GM06990 (cell line): ENCODE measurements around the gene GAK.

ENCODE experiments used
- DNase-seq: peaks from one replicate; pipeline ENCODE4 v3.0.0-alpha.2; 2011; ENCODE audit not compliant: insufficient read length; ENCODE audit errors: extremely low read depth
- H3K27me3 ChIP-seq: replicated peaks from 2 replicates; pipeline ENCODE4 v1.6.0; 2011; ENCODE audit warnings: low read length; ENCODE audit not compliant: control insufficient read depth, insufficient read depth
- H3K36me3 ChIP-seq: 2 replicates; pipeline ENCODE4 v1.5.1; 2011; ENCODE audit warnings: low read length; ENCODE audit not compliant: control insufficient read depth, insufficient read depth
- H3K4me3 ChIP-seq: replicated peaks from 2 replicates; pipeline ENCODE4 v1.5.1; 2011; ENCODE audit warnings: low read depth, mild to moderate bottlenecking, control low read depth, low read length
- CTCF ChIP-seq: IDR thresholded peaks from 2 replicates; pipeline ENCODE4 v1.5.1; 2011; ENCODE audit warnings: low read length, control low read depth, mild to moderate bottlenecking, inconsistent platforms; ENCODE audit not compliant: insufficient read depth, poor library complexity, severe bottlenecking

Gene GAK

GRCh38 chr4:954211-955020 lies 22.3 kb upstream of the GAK start:
- H3K4me3 ChIP-seq: no peak overlapping the region
- DNase-seq: no peak
- no peaks in the 10 kb centered on the region for H3K27me3 ChIP-seq
- peaks cover 4% of the 10 kb centered on the region; the same call in 1 of the 2 replicates for H3K36me3 ChIP-seq
- no peak for TF ChIP-seq CTCF

GRCh38 chr4:953574-953915 lies 21.4 kb upstream of the GAK start:
- DNase-seq: no peak
- TF ChIP-seq CTCF: no peak
- no peaks in the 10 kb centered on the region for H3K27me3 ChIP-seq
- H3K4me3 ChIP-seq: no peak overlapping the region
- peaks cover 4% of the 10 kb centered on the region; the same call in 1 of the 2 replicates for H3K36me3 ChIP-seq

GRCh38 chr4:952881-953573 lies 20.9 kb upstream of the GAK start:
- Histone ChIP-seq H3K4me3 (no peak overlapping the region), H3K27me3 (no peaks in the 10 kb centered on the region), H3K36me3 (peaks cover 4% of the 10 kb centered on the region; the same call in 1 of the 2 replicates)
- no peak for DNase-seq
- TF ChIP-seq CTCF: no peak

GRCh38 chr4:951594-952468 lies 19.7 kb upstream of the GAK start:
- no peak overlapping the region for H3K4me3 ChIP-seq
- H3K36me3 ChIP-seq: peaks cover 3% of the 10 kb centered on the region; the same call in 1 of the 2 replicates
- no peak for TF ChIP-seq CTCF
- H3K27me3 ChIP-seq: no peaks in the 10 kb centered on the region
- DNase-seq: no peak

- Histone ChIP-seq H3K27me3 (no peaks in the 10 kb centered on the region), H3K36me3 (peaks cover 3% of the 10 kb centered on the region; the same call in 1 of the 2 replicates), H3K4me3 (no peak overlapping the region)
- no peak for TF ChIP-seq CTCF
- DNase-seq: no peak
Measured at GRCh38 chr4:951186-951585, 19.1 kb upstream of the GAK start.
